Peyer's patch (tissue), 4 donors: ENCODE data around the gene CSNK1A1. TPM values are rescaled to one million over a fixed set of nuclear protein-coding genes. Genes with fewer than 3 reads are reported as not detected.

Experiments used
- DNase-seq, 3 donors: peaks; one replicate each; pipeline ENCODE4 v3.0.0-alpha.2; 2017 to 2019
- H3K27ac ChIP-seq, 4 donors: fragments of 200-600 bp; sonication (generic); one replicate each; pipeline ENCODE4 v1.5.1; 2016 to 2019
- H3K27me3 ChIP-seq, 2 donors: fragments of 200-600 bp; sonication (generic); one replicate each; pipeline ENCODE4 v1.5.1; 2019
- H3K36me3 ChIP-seq, 3 donors: fragments of 200-600 bp; sonication (generic); one replicate each; pipeline ENCODE4 v1.5.1; 2016 to 2019
- H3K4me1 ChIP-seq, 4 donors: fragments of 200-600 bp; sonication (generic); one replicate each; pipeline ENCODE4 v1.5.1; 2016 to 2019
- H3K4me3 ChIP-seq, 4 donors: fragments of 200-600 bp; sonication (generic); 1 replicate in 3 of 4; 2 replicates in 1 of 4; pipeline ENCODE4 v1.5.1; 2016 to 2019; ENCODE audit warnings: mild to moderate bottlenecking in 1 of 4
- H3K9me3 ChIP-seq, 4 donors: fragments of 200-600 bp; sonication (generic); one replicate each; pipeline ENCODE4 v1.5.1; 2016 to 2019; ENCODE audit warnings: mild to moderate bottlenecking in 1 of 4
- POLR2A ChIP-seq, 2 donors: fragments of 450-650 bp; IDR thresholded peaks; one replicate each; pipeline ENCODE4 v1.5.1; 2017; ENCODE audit warnings: antibody characterized with exemption in 2 of 2, mild to moderate bottlenecking in 2 of 2, moderate library complexity in 2 of 2
- total RNA-seq, 4 donors: library from RNA; depleted of rRNA; stranded (reverse); fragments of >200 nt; gene quantifications; one replicate each; pipeline ENCODE4 v1.1.0, GENCODE V29; 2016
- TF ChIP-seq, protein P1 (sequence below), 6 experiments: fragments of 450-650 bp in 4 of 6; fragments of 200-600 bp in 2 of 6; sonication (generic) in 1 of 6; IDR thresholded peaks; one replicate each; pipeline ENCODE4 v1.5.1; 2017 to 2019; ENCODE audit warnings: antibody characterized with exemption in 6 of 6, mild to moderate bottlenecking in 3 of 6, moderate library complexity in 1 of 6

Gene CSNK1A1
- total RNA-seq, 4 donors from 2014 or later, result 185 to 253 (median 207) TPM

DNA sequence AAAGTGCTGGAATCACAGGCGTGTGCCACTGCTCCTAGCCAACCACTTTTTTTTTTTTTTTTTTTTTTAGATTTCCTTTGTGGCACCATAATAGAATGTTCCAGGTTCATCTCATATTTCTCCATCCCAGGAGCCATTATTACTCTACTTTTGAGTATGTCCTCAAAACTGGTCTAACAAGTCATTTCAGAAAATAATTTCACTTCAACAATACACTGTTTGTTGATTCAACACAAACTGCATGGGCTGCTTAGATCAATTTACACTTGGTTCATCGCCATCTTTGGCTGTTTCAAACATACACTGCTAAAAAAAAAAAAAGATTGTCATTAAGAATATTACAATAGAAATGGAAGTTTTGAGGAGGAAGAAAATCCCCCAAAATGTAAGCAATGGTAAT, 57.9 kb downstream of the CSNK1A1 start:
- Histone ChIP-seq H3K27ac (no peak overlapping the region), H3K36me3 (peaks cover 0 to 42% (median 0%) of the 10 kb centered on the region in 3 donors), H3K4me1 (peaks cover 0 to 18% (median 1%) of the 10 kb centered on the region in 4 donors)

DNA sequence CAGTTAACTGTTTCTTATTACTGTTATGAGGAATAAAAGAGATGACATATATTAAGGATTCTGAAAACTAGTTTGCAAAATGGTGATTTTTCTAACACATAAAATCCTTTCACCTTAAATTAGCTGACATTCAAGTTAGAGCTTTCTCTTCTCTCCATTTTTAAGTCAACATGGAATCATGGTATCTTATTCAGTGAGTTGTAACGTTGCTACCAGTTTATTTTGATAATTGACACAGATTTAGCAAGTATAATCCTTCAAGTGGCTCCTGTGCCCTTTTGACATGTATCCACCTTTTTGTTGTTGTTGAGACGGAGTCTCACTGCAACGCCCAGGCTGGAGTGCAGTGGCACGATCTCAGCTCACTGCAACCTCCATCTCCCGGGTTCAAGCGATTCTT, 58.5 kb downstream of the CSNK1A1 start:
- TF ChIP-seq POLR2A (IDR thresholded peaks at IDR 0.05), result no peak
- TF ChIP-seq, protein P1, sequence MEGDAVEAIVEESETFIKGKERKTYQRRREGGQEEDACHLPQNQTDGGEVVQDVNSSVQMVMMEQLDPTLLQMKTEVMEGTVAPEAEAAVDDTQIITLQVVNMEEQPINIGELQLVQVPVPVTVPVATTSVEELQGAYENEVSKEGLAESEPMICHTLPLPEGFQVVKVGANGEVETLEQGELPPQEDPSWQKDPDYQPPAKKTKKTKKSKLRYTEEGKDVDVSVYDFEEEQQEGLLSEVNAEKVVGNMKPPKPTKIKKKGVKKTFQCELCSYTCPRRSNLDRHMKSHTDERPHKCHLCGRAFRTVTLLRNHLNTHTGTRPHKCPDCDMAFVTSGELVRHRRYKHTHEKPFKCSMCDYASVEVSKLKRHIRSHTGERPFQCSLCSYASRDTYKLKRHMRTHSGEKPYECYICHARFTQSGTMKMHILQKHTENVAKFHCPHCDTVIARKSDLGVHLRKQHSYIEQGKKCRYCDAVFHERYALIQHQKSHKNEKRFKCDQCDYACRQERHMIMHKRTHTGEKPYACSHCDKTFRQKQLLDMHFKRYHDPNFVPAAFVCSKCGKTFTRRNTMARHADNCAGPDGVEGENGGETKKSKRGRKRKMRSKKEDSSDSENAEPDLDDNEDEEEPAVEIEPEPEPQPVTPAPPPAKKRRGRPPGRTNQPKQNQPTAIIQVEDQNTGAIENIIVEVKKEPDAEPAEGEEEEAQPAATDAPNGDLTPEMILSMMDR (IDR thresholded peaks at IDR 0.05), result no peak

More for the DNA sequence above, 57.9 kb downstream of the CSNK1A1 start:
- Histone ChIP-seq H3K27me3 (no peaks in the 10 kb centered on the region), H3K9me3 (no peaks in the 10 kb centered on the region), H3K4me3 (no peak overlapping the region)
- no peak for DNase-seq
- TF ChIP-seq, protein P1 (IDR thresholded peaks at IDR 0.05), result no peak
- TF ChIP-seq POLR2A (IDR thresholded peaks at IDR 0.05), result no peak

DNA sequence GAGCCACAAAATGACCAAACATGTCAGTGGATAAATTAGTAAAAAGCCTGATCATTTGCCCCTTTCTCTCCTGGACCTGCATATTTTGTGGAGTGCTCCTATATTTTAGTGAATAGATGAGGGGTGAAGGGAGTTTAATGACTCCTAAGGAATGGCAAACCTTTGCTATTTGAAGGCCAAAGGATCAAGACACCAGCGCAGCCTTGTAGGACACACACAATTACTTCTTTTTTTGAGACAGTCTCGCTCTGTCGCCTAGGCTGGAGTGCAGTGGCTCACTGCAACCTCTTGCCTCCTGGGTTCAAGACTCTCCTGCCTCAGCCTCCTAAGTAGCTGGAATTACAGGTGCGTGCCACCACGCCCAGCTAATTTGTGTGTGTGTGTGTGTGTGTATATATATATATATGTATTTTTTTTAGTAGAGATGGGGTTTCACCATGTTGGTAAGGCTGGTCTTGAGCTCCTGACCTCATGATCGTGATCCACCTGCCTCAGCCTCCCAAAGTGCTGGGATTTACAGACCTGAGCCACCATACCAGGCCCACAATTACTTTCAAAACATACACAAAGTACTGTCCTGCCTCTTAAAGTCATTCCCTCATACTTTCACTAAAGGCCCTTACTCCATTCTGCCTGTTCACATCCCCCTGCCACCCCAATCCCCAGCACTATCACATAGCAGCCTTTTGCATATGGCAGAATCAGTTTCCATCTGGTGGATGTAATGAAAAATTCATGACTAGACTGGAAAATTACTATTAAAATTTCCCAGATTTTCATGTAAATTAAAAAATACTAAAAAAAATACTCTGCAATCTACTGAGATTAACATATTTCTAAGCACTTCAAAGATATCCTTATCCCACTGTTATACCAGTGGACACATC, 60.4 kb downstream of the CSNK1A1 start:
- no peaks in the 10 kb centered on the region for H3K27me3 ChIP-seq
- H3K9me3 ChIP-seq, result no peaks in the 10 kb centered on the region
- H3K27ac ChIP-seq, result peak overlapping the region in 1 of 4 donors; percentile 90
- peaks cover 0 to 37% (median 5%) of the 10 kb centered on the region in 4 donors for H3K4me1 ChIP-seq
- peaks cover 0 to 20% (median 0%) of the 10 kb centered on the region in 3 donors for H3K36me3 ChIP-seq
- no peak for DNase-seq
- TF ChIP-seq, protein P1 (IDR thresholded peaks at IDR 0.05), result peak in 2 of 6 experiments; percentile 5 to 11
- TF ChIP-seq POLR2A (IDR thresholded peaks at IDR 0.05), result no peak
- no peak overlapping the region for H3K4me3 ChIP-seq

More for the DNA sequence above, 58.5 kb downstream of the CSNK1A1 start:
- H3K4me1 ChIP-seq, result peaks cover 0 to 21% (median 1%) of the 10 kb centered on the region in 4 donors
- H3K36me3 ChIP-seq, result peaks cover 0 to 37% (median 0%) of the 10 kb centered on the region in 3 donors
- no peak overlapping the region for H3K4me3 ChIP-seq
- H3K27ac ChIP-seq, result no peak overlapping the region
- H3K27me3 ChIP-seq, result no peaks in the 10 kb centered on the region
- no peaks in the 10 kb centered on the region for H3K9me3 ChIP-seq
- no peak for DNase-seq

DNA sequence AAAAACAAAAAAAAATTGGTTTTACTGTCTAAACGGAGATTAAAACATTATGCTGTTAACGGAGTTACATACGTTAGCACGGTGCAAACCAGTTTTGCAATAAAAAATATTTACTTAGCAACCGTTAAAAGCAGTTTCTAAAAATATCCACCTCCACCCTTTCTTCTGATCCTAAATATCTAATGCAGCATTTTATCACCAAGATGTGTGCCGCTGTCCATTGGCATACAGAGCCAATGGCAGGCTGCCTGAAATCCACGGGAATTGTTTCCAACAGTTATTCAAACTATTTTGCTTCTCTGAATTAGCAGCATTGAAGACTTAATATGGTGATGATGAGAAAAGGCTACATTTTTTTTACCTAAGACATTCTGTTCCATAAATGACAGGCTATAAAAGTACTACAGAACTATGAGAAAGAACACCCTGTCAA, 61.6 kb downstream of the CSNK1A1 start:
- H3K4me3 ChIP-seq, result no peak overlapping the region
- peaks cover 0 to 46% (median 5%) of the 10 kb centered on the region in 4 donors for H3K4me1 ChIP-seq
- H3K9me3 ChIP-seq, result no peaks in the 10 kb centered on the region
- TF ChIP-seq POLR2A (IDR thresholded peaks at IDR 0.05), result no peak
- TF ChIP-seq, protein P1 (IDR thresholded peaks at IDR 0.05), result no peak
- no peaks in the 10 kb centered on the region for H3K27me3 ChIP-seq
- peak overlapping the region in 2 of 4 donors; percentile 10 to 90 for H3K27ac ChIP-seq
- peaks cover 0 to 7% (median 0%) of the 10 kb centered on the region in 3 donors for H3K36me3 ChIP-seq
- DNase-seq, result no peak

DNA sequence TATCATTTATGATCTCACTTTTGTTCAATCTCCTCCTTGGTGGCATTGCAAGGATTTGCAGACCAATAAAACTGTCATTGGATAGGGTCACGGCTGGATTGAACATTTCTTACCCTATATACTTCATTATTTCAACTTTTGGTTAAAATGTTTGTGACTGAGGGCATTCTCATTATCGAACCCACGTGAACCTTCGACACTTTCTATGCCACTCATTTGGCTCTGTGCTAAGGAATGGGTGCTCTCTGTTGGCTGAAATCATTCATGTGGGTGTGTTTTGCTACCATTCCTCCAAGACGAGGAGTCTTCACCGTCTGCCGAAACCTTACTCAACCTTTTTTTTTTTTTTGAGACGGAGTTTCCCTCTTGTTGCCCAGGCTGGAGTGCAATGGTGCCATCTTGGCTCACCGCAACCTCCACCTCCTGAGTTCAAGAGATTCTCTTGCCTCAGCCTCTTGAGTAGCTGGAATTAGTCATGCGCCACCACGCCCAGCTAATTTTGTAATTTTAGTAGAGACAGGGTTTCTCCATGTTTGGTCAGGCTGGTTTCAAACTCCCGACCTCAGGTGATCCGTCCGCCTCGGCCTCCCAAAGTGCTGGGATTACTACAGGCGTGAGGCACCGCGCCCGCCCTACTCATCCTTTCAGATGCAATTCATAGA, 62.5 kb downstream of the CSNK1A1 start:
- Histone ChIP-seq H3K4me1 (peaks cover 0 to 46% (median 5%) of the 10 kb centered on the region in 4 donors), H3K4me3 (no peak overlapping the region), H3K27ac (peak overlapping the region in 1 of 4 donors; percentile 90), H3K36me3 (peaks cover 0 to 6% (median 0%) of the 10 kb centered on the region in 3 donors), H3K9me3 (no peaks in the 10 kb centered on the region), H3K27me3 (no peaks in the 10 kb centered on the region)
- TF ChIP-seq, protein P1 (IDR thresholded peaks at IDR 0.05), result no peak
- TF ChIP-seq POLR2A (IDR thresholded peaks at IDR 0.05), result no peak
- DNase-seq, result peak in 1 of 3 donors; percentile 57
